Psoas muscle (tissue), 8 donors: ENCODE results near the gene DLGAP1. TPM values are rescaled to one million over a fixed set of nuclear protein-coding genes. Genes with fewer than 3 reads are reported as not detected.
A peak's percentile ranks its signal among the peaks of the same experiment; 100 is the strongest.

Experiments used
- ATAC-seq, 4 donors: fragments of 200-7000 bp; cut with Tn5 transposase; one replicate each; pipeline ENCODE4 v1.9.1; 2020; ENCODE audit warnings: moderate library complexity in 3 of 4, mild to moderate bottlenecking in 2 of 4
- DNase-seq, 2 donors: peaks; one replicate each; pipeline ENCODE4 v3.0.0-alpha.2; 2020
- H3K27ac ChIP-seq: fragments of 200-600 bp; one replicate; pipeline ENCODE4 v1.8.0; 2022
- H3K27me3 ChIP-seq, 3 donors: fragments of 200-600 bp in 1 of 3; one replicate each; pipeline versions ENCODE4 v1.6.1 to v1.8.0; 2013 to 2022; ENCODE audit warnings: low read length in 2 of 3, mild to moderate bottlenecking in 2 of 3, moderate library complexity in 1 of 3; ENCODE audit not compliant: insufficient read depth in 3 of 3
- H3K36me3 ChIP-seq, 2 donors: fragments of 200-600 bp in 1 of 2; one replicate each; pipeline versions ENCODE4 v1.6.1 to v1.8.0; 2013 to 2022; ENCODE audit warnings: low read depth in 1 of 2, mild to moderate bottlenecking in 1 of 2, moderate library complexity in 1 of 2; ENCODE audit not compliant: insufficient read depth in 1 of 2
- H3K4me1 ChIP-seq: fragments of 200-600 bp; one replicate; pipeline ENCODE4 v1.8.0; 2022
- H3K4me3 ChIP-seq: fragments of 200-600 bp; one replicate; pipeline ENCODE4 v1.8.0; 2022; ENCODE audit warnings: mild to moderate bottlenecking
- H3K9me3 ChIP-seq: fragments of 200-600 bp; one replicate; pipeline ENCODE4 v1.8.0; 2022
- CTCF ChIP-seq: fragments of 200-600 bp; IDR thresholded peaks from one replicate; pipeline ENCODE4 v1.8.0; 2022; ENCODE audit warnings: antibody characterized with exemption
- WGBS, 3 donors: extraction: QIAGEN DNeasy Blood & Tissue Kit; methylation state at CpG; one replicate each; pipeline versions ENCODE4 v1.1.6 to v1.1.7; 2013; 5-methylcytosine and 5-hydroxymethylcytosine counted together
- intact Hi-C, 2 donors: fragments of 100-400 bp; cut with DNase I; formaldehyde crosslinking; loops; one replicate each; pipeline versions ENCODE4 v1.11.0 to v1.14.2; 2022
- polyA plus RNA-seq, 3 donors: library from polyadenylated mRNA; stranded (reverse); fragments of 200-250 nt; gene quantifications; one replicate each; pipeline ENCODE4 v1.2.3, GENCODE V29; 2013
- total RNA-seq, 4 donors: library from RNA; stranded (reverse); fragmentation: NEBNext Ultra II Directional in 2 of 4; extraction: Animal tissue kit (Norgen Biotek cat#: 25700) in 2 of 4; gene quantifications; one replicate each; pipeline versions ENCODE4 v1.2.1 to v1.2.4, GENCODE V29; 2021 to 2023
- donor health status: healthy with polysubstance abuse.
- donor health status: DM: no; HTN: no; CAD: no; lungs with moderate emphysema.
- donor health status: Bipolar disorder and iron deficiency.
- donor health status: healthy.
- donor health status: DM: yes; HTN: yes; CAD: no.
- donor health status: DM: no; HTN: no; CAD: no.
- donor health status: DM: no; HTN: no; CAD: no.
- donor health status: DM: yes; HTN: yes; CAD: no.

The DLGAP1 gene
- total and polyA plus RNA-seq, 7 donors, result 0.09 to 0.26 (median 0.16) TPM; not detected in 1

DNA sequence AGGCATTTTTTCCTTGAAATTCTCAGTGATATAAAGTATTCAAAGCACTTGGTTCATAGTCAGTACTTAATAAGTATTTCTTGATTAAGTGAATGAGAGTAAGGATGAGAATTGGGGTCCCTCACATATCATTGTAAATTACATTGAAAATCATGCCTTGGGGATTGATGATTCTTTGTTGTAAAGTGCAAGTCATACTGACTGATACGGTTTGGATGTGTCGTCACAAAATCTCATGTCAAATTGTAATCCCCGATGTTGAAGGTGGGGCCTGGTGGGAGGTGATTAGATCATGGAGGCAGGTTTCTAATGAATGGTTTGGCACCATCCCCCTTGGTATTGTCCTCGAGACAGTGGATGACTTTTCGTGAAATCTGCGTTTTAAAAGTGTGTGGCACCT is 385.9 kb downstream of the DLGAP1 start:
- no peak for ATAC-seq
- no peak overlapping the region for H3K4me3 ChIP-seq
- H3K4me1 ChIP-seq, result no peaks in the 10 kb centered on the region
- no peaks in the 10 kb centered on the region for H3K27me3 ChIP-seq
- H3K27ac ChIP-seq, result no peak overlapping the region
- DNase-seq, result no peak
- H3K9me3 ChIP-seq, result peaks cover 8% of the 10 kb centered on the region
- 69 to 78% (median 75%) methylated on average over 6 of the region's 6 CpGs for WGBS, 3 donors
- intact Hi-C loops, result loop anchor here in 1 of 2 donors (5.0 kb wide), 1 partner anchor 297 kb away; no protein-coding TSS in a partner anchor
- no peak for TF ChIP-seq CTCF
- no peaks in the 10 kb centered on the region for H3K36me3 ChIP-seq

DNA sequence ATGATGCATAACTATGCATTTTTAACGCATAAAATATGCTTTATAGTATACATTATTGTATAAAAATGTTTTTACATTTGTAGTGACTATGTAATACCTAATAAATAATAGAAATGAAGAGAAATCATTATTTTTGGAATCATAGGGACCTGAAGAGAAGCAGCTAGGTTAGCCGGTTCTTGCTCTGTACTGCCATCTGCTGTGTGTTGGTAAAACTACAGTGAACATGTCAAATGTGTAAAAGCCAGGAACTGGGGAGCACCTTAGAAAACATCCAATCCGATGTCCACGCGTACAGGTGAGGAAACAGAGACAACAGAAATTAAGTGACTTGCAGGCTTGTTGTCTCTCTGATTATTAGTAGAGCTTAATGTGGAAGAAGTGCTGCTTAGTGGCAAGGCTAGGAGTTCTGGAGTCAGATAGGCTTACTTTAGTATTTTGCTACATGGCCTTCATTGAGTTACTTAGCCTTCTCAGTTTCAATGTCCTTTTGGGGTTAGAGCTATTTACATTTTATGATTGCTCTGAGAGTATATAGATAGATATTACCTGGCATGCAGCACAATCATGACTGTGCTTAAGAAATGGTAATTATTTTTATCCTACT is 386.5 kb downstream of the DLGAP1 start:
- 16 to 18% (median 17%) methylated on average over 5 of the region's 5 CpGs for WGBS, 3 donors
- ATAC-seq, result no peak

DNA sequence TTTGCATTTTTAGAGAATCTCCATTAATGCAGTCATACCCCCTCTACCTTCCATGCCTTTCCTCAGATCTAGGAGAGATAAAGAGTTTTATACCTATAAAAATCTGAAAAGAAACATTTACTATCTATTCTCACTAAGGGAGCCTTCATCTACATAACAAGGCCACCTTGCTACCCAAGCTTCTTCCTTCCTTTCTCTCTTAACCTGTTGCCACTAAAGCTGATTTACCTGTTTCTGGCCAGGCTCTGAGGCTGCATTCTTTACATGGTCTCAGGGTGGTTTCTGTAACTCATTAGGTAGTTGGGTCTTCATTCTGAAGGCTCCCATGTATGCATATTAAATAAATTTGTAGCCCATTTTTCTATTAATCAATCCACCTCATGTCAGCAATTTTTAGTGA is 391.6 kb downstream of the DLGAP1 start:
- no peak for TF ChIP-seq CTCF
- H3K4me3 ChIP-seq, result no peak overlapping the region
- intact Hi-C loops, result no loop called here
- H3K36me3 ChIP-seq, result no peaks in the 10 kb centered on the region
- ATAC-seq, result no peak
- peaks cover 8% of the 10 kb centered on the region for H3K9me3 ChIP-seq
- H3K27me3 ChIP-seq, result no peaks in the 10 kb centered on the region
- no peaks in the 10 kb centered on the region for H3K4me1 ChIP-seq
- no peak overlapping the region for H3K27ac ChIP-seq
- no peak for DNase-seq

More for the DNA sequence above, 386.5 kb downstream of the DLGAP1 start:
- DNase-seq, result no peak
- intact Hi-C loops, result loop anchor here in 1 of 2 donors (5.0 kb wide), 1 partner anchor 296 kb away; no protein-coding TSS in a partner anchor
- H3K27me3 ChIP-seq, result no peaks in the 10 kb centered on the region
- no peaks in the 10 kb centered on the region for H3K36me3 ChIP-seq
- peaks cover 8% of the 10 kb centered on the region for H3K9me3 ChIP-seq
- no peaks in the 10 kb centered on the region for H3K4me1 ChIP-seq
- TF ChIP-seq CTCF, result peak; percentile 48
- no peak overlapping the region for H3K4me3 ChIP-seq
- H3K27ac ChIP-seq, result no peak overlapping the region

DNA sequence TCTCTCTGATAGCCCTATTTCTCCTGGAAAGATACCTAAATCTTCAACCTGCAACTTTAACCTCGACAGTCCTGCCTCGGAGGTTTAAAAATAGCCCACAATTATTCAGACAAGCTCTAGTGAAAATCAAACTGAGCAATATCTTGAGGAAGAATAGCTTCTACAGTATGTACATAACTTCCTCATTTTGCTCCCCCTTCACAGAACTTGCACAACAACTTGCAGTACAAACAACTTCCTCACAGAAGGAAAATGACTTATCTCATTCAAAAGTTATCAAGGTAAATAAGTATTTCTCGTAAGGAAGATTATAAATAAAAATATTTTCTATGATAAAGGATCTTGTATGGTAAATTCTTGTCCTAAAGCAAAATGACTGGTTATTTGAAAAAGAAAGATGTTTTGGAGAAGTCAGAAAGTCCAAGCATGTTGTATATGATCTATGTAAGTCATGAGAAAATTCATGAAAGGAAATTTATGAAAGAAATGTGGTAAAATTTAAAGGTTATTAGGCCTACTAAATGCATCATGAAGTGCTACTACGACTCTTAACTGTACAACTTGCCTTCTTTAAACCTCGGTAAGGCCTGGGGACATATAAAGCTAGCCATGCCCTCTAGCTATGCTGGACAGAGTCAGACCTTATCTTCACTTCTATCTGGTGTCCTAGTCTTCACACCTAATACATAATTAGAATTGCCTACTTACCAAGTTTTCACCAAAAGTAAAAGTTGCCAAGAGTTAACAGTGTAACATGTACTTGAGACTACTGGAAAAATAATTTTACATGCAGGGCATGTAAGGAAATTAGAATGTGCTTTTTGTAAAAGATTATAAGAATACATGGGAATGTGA is 394.5 kb downstream of the DLGAP1 start:
- WGBS, 3 donors, result 61 to 70% (median 65%) methylated on average over 5 of the region's 5 CpGs
- no peak for ATAC-seq
- H3K27me3 ChIP-seq, result no peaks in the 10 kb centered on the region

More for the DNA sequence above, 394.5 kb downstream of the DLGAP1 start:
- no peak for TF ChIP-seq CTCF
- no peak for DNase-seq
- intact Hi-C loops, result no loop called here
- Histone ChIP-seq H3K36me3 (no peaks in the 10 kb centered on the region), H3K4me1 (no peaks in the 10 kb centered on the region), H3K9me3 (peaks cover 2% of the 10 kb centered on the region), H3K27ac (no peak overlapping the region), H3K4me3 (no peak overlapping the region)
